ENCODE measurements around the gene PTPRM. TPM values are rescaled to one million over a fixed set of nuclear protein-coding genes. Genes with fewer than 3 reads are reported as not detected.

PTPRM gene
- total RNA-seq, 1 experiment from 2014 or later = 6.2 TPM

DNA sequence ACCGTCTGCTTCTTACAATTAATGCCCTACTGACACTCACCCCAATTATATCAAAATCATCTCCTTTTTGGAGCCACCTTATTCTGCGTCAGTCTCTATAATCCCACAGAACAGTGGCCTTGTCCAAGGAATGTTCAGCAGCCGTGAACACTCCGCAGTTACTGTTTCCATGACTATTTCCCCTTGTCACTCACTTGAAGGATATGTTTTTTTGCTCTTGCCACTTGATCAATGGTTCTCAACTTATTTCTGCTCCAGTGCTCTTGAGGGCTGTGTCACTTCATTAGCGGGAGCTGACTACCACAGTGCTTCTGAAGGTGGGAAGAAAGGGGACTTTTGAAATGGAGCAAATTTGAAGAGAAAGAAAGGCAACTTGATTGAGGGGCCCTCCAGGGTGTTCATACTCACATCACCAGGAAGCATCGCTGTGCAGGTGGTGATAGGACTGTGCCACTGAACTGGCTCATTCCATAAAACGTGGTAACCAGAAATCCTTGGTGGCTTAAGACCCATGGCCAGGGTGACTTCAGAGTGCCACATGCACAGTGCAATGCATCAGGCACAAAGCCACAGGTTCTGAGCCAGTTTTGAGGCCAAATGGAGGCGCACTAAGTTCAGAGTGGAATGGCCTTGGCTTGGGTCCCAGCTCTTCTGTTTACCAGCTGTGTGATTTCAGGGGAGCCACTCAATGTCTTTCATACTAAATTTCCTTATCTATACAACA lies 721.5 kb downstream of the PTPRM start:
- H4K8ac ChIP-seq (replicated peaks; ENCODE audit: insufficient read length, low read depth, low read length) = no peak overlapping the region
- no peak overlapping the region for H3K4me2 ChIP-seq (ENCODE audit: insufficient read depth, insufficient read length, low read length)
- TF ChIP-seq, protein P1, sequence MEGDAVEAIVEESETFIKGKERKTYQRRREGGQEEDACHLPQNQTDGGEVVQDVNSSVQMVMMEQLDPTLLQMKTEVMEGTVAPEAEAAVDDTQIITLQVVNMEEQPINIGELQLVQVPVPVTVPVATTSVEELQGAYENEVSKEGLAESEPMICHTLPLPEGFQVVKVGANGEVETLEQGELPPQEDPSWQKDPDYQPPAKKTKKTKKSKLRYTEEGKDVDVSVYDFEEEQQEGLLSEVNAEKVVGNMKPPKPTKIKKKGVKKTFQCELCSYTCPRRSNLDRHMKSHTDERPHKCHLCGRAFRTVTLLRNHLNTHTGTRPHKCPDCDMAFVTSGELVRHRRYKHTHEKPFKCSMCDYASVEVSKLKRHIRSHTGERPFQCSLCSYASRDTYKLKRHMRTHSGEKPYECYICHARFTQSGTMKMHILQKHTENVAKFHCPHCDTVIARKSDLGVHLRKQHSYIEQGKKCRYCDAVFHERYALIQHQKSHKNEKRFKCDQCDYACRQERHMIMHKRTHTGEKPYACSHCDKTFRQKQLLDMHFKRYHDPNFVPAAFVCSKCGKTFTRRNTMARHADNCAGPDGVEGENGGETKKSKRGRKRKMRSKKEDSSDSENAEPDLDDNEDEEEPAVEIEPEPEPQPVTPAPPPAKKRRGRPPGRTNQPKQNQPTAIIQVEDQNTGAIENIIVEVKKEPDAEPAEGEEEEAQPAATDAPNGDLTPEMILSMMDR (conservative IDR thresholded peaks at IDR 0.05) = no peak
- H4K20me1 ChIP-seq (ENCODE audit: control insufficient read depth, insufficient read depth, insufficient read length) = no peaks in the 10 kb centered on the region
- no peak overlapping the region for H3K56ac ChIP-seq (ENCODE audit: insufficient read length, low read depth, low read length)
- no CpG with 5 or more reads among the region's 8 CpGs for WGBS (ENCODE audit: extremely low coverage, insufficient read length, low lambda C conversion rate)
- no peaks in the 10 kb centered on the region for H3K79me1 ChIP-seq (ENCODE audit: insufficient read depth, low read depth, low read length, poor library complexity, severe bottlenecking)
- H3K23ac ChIP-seq (ENCODE audit: insufficient read length, low read depth, low read length) = no peak overlapping the region
- no peaks in the 10 kb centered on the region for H3K9me3 ChIP-seq (ENCODE audit: control insufficient read depth, low read depth, low read length)
- H3K18ac ChIP-seq (ENCODE audit: insufficient read length, low read depth, low read length) = no peak overlapping the region
- no peak overlapping the region for H3K4ac ChIP-seq (ENCODE audit: low read depth, low read length)
- H2BK15ac ChIP-seq (ENCODE audit: low read depth, low read length) = no peak overlapping the region
- no peak overlapping the region for H2BK20ac ChIP-seq (ENCODE audit: low read depth, low read length, poor library complexity, severe bottlenecking)
- Mint-ChIP-seq H3K4me3 (no peak overlapping the region), H3K4me1 (peaks cover 0 to 5% of the 10 kb centered on the region in 2 experiments; a peak in 2 of 4 replicates), H3K27ac (no peak overlapping the region), H3K9me3 (no peaks in the 10 kb centered on the region), H3K27me3 (ENCODE audit: low read depth) (0 out of 2 replicates have a peak, but pooled peaks cover 2% of the 10 kb centered on the region), H3K36me3 (ENCODE audit: insufficient read depth in 1 of 3, low read depth in 3 of 3) (no peaks in the 10 kb centered on the region)
- H2BK12ac ChIP-seq (ENCODE audit: insufficient read length, low read depth, low read length) = no peak overlapping the region
- H3K79me2 ChIP-seq (ENCODE audit: insufficient read depth, low read length) = no peaks in the 10 kb centered on the region
- H2BK120ac ChIP-seq (ENCODE audit: low read depth, low read length, poor library complexity, severe bottlenecking) = no peak overlapping the region
- H3K4me1 ChIP-seq (ENCODE audit: insufficient read depth, low read length) = no peaks in the 10 kb centered on the region; the same call in 1 of the 2 replicates
- H2AK5ac ChIP-seq (ENCODE audit: insufficient read length, low read length) = no peak overlapping the region
- no peak overlapping the region for H3K14ac ChIP-seq (ENCODE audit: insufficient read depth, low read length)
- no peaks in the 10 kb centered on the region for H3K27me3 ChIP-seq (ENCODE audit: insufficient read depth, low read length)
- no peak overlapping the region for H2BK5ac ChIP-seq (ENCODE audit: insufficient read length, low read length)
- H3K9ac ChIP-seq (ENCODE audit: extremely low read depth, insufficient read length, low read length) = no peak overlapping the region
- no peak overlapping the region for H3T11ph ChIP-seq (ENCODE audit: low read length)
- no peak for DNase-seq
- H3K27ac ChIP-seq (ENCODE audit: insufficient read length, low read depth, low read length) = no peak overlapping the region
- H3K23me2 ChIP-seq (ENCODE audit: insufficient read length, low read depth, low read length, poor library complexity, severe bottlenecking) = no peaks in the 10 kb centered on the region
- H2AFZ ChIP-seq (ENCODE audit: low read length) = no peak overlapping the region
- H4K5ac ChIP-seq (ENCODE audit: insufficient read length, low read depth, low read length) = no peak overlapping the region
- H4K91ac ChIP-seq (ENCODE audit: insufficient read length, low read depth, low read length) = no peak overlapping the region
